PC-9 (cell line): ENCODE data around the gene EI24.

Source experiments
- EZH2 ChIP-seq: fragments of 200-600 bp; sonication (generic); IDR thresholded peaks from 2 replicates; pipeline ENCODE4 v1.8.0; 2017; ENCODE audit warnings: antibody characterized with exemption, low read depth
- TF ChIP-seq, protein P1 (sequence below): fragments of 200-600 bp; sonication (generic); conservative IDR thresholded peaks from 2 replicates; pipeline ENCODE4 v1.6.1; 2017; ENCODE audit warnings: mixed run types, antibody characterized with exemption, mild to moderate bottlenecking, moderate library complexity

DNA sequence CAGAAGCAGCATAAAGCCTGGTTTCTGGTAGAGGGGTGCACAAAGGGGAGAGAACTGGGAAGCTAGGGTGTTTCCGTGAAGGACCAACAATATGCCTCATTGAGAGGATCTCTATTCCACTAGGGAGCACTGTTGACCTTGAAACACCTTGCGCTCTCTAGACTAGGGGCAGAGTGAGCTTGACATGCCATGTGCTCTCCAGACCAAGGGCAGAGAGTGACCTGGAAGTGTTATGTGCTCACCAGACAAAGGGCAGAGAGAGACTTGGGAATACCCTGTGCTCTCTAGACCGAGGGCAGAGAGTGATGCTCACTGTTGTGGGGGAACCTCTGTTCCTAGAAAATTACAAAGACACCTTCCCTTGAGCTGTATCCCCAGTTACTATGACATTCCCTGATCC, 15.2 kb upstream of the EI24 start:
- TF ChIP-seq, protein P1, sequence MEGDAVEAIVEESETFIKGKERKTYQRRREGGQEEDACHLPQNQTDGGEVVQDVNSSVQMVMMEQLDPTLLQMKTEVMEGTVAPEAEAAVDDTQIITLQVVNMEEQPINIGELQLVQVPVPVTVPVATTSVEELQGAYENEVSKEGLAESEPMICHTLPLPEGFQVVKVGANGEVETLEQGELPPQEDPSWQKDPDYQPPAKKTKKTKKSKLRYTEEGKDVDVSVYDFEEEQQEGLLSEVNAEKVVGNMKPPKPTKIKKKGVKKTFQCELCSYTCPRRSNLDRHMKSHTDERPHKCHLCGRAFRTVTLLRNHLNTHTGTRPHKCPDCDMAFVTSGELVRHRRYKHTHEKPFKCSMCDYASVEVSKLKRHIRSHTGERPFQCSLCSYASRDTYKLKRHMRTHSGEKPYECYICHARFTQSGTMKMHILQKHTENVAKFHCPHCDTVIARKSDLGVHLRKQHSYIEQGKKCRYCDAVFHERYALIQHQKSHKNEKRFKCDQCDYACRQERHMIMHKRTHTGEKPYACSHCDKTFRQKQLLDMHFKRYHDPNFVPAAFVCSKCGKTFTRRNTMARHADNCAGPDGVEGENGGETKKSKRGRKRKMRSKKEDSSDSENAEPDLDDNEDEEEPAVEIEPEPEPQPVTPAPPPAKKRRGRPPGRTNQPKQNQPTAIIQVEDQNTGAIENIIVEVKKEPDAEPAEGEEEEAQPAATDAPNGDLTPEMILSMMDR = no peak
- no peak for TF ChIP-seq EZH2
